GM11168 (cell line): ENCODE results near the gene HNF1B.

Experiments
- in situ Hi-C: fragments of 300-500 bp; cut with MboI; formaldehyde crosslinking; loops from one replicate; pipeline ENCODE4 v1.12.0; 2022; ENCODE audit warnings: low sequenced_read_pairs; ENCODE audit not compliant: unreplicated experiment

HNF1B gene

GRCh38 chr17:37676115-37676925, 68.5 kb downstream of the HNF1B start:
- in situ Hi-C loops, result no loop called here

GRCh38 chr17:37674511-37674910, 70.3 kb downstream of the HNF1B start:
- in situ Hi-C loops, result no loop called here

GRCh38 chr17:37673386-37673785, 71.5 kb downstream of the HNF1B start:
- in situ Hi-C loops, result no loop called here

GRCh38 chr17:37672548-37673078, 72.2 kb downstream of the HNF1B start:
- in situ Hi-C loops, result no loop called here

- in situ Hi-C loops, result no loop called here
Observed at GRCh38 chr17:37671824-37672547, 72.9 kb downstream of the HNF1B start.

GRCh38 chr17:37671028-37671823, 73.6 kb downstream of the HNF1B start:
- in situ Hi-C loops, result no loop called here

- in situ Hi-C loops, result no loop called here
Observed at GRCh38 chr17:37667039-37667438, 77.8 kb downstream of the HNF1B start.

- in situ Hi-C loops, result no loop called here
Observed at GRCh38 chr17:37664214-37664613, 80.6 kb downstream of the HNF1B start.

- in situ Hi-C loops, result no loop called here
Observed at GRCh38 chr17:37662353-37662752, 82.5 kb downstream of the HNF1B start.

- in situ Hi-C loops, result no loop called here
Observed at GRCh38 chr17:37661400-37662014, 83.4 kb downstream of the HNF1B start.

GRCh38 chr17:37659925-37660324, 84.9 kb downstream of the HNF1B start:
- in situ Hi-C loops, result no loop called here

GRCh38 chr17:37657202-37657601, 87.7 kb downstream of the HNF1B start:
- in situ Hi-C loops, result no loop called here

- in situ Hi-C loops, result no loop called here
Observed at GRCh38 chr17:37651849-37652248, 93.0 kb downstream of the HNF1B start.

GRCh38 chr17:37650419-37651003, 94.3 kb downstream of the HNF1B start:
- in situ Hi-C loops, result no loop called here

- in situ Hi-C loops, result no loop called here
Observed at GRCh38 chr17:37648555-37648954, 96.3 kb downstream of the HNF1B start.

GRCh38 chr17:37647856-37648255, 97.0 kb downstream of the HNF1B start:
- in situ Hi-C loops, result no loop called here

- in situ Hi-C loops, result no loop called here
Observed at GRCh38 chr17:37643869-37644268, 101.0 kb downstream of the HNF1B start.

GRCh38 chr17:37643118-37643766, 101.6 kb downstream of the HNF1B start, which contains the start of gene DDX52:
TSS of gene DDX52 (minus strand) at chr17:37643446. CDS start at chr17:37643420, 26 bp downstream.
- in situ Hi-C loops, result no loop called here

GRCh38 chr17:37642681-37643080, 102.2 kb downstream of the HNF1B start:
- in situ Hi-C loops, result no loop called here
